Activated CD4-positive, alpha-beta T cell treated with anti-CD3 and anti-CD28 coated beads, Interleukin-2, amount 50 U/mL, for 24 hours (primary cell): Measurements from ENCODE around the gene ABCA5.

Experiments used
- DNase-seq, 2 donors: peaks; one replicate each; pipeline ENCODE4 v3.0.0-alpha.2; 2020; ENCODE audit warnings: low read depth in 1 of 2, low spot score in 1 of 2

Gene ABCA5

DNA sequence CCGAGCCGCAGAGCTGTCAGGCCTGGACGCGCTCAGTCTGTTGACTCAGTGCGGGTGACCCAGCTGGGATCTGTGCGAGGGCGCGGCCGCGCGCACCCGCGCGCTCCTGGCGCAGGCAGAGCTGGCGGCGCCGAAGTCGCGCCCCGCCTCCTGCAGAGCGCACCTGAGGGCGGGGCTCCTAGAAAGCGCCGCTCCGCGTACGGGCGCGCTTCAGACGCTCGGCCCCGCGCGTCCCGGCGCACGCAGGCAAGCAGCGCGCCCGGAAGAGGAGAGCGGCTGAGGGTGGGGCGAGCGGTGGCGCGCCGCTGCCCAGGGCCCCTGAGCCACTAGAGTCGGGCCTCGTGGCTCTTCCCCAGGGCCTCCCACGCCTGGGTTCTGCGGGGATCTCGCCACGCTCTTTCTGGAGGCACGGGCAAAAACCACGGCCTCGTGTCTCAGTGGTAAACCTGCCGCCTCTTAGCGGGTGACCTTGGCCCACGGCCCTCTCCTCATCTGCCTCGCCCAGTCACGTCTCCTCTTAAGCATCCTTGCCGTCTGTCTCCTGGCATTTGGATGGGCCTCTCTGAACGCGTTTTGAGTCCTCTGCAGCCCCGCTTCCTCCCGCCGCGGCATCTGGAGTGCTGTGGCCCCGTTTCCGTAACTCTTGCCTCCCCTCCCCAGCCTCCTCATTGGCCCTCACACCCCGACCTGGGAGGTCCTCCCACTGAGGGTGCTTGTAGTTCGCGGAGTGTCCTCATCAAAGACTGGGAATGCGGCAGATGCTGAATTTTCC lies at the start of gene ABCA5:
TSS of gene ABCA5 (minus strand) at position 74 of the 772 bp plus-strand sequence. CDS start 12,718 bp downstream, outside the sequence.
- peak; percentile 68 to 76 for DNase-seq

GRCh38 chr17:69375229-69375628 lies 48.3 kb upstream of the ABCA5 start:
- no peak for DNase-seq

- no peak for DNase-seq
Measured at GRCh38 chr17:69373069-69373468, 46.1 kb upstream of the ABCA5 start.

GRCh38 chr17:69367298-69367697 lies 40.4 kb upstream of the ABCA5 start:
- no peak for DNase-seq

- no peak for DNase-seq
Measured at GRCh38 chr17:69363488-69364210, 36.7 kb upstream of the ABCA5 start.

DNA sequence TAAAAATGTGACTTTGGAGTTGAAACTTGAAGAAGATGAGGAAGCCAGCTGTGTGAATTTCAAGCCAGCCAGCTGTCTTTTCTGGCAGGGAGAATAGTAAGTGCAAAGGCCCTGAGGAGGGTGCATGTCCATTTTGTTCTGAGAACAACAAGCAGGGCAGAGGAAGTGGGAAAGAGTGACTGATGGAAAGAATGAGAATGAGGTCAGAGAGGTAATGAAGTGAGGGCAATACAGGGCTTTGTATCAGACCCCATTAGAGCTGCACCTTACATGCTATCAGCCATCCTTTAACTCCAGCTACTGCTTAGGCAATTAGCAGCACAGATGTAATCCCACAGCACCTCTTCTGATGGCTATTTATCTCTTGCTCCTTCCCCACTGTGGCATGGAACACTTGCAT lies 34.2 kb upstream of the ABCA5 start:
- no peak for DNase-seq

- no peak for DNase-seq
Measured at GRCh38 chr17:69358688-69359596, 32.0 kb upstream of the ABCA5 start.

DNA sequence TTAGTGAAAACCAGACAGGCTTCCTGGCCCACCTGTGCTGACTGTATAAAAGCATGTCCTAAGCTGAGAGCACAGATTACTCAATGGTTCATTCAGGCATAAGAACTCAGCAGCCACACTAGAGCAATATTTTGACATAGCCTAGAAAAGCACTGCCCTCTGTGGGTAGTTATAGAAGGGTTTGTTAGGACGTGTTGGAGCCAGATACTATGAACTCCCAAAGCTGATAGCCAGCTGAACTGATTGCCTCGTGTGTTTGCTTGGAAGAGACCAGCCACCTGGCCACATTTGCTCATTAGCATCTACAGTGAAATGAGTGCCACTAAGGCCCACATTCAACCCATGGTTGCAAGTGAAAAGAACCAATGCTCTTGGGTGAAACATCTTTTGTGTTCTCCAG lies 30.8 kb upstream of the ABCA5 start:
- DNase-seq: no peak

DNA sequence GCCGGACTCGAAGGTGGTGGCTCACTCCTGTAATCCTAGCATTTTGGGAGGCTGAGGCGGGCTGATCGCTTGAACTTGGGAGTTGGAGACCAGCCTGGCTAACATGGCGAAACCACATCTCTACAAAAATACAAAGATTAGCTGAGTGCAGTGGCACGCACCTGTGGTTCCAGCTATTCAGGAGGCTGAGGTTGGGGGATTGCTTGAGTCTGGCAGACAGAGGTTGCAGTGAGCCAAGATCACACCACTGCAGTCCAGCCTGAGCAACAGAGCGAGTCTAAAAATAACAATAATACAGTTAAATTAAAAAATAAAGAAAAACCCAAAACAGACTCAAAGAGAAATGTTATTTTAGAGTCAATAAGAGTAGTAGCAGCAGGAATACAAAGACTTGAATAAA lies 29.7 kb upstream of the ABCA5 start:
- DNase-seq: no peak

- no peak for DNase-seq
Measured at GRCh38 chr17:69350911-69351310, 24.0 kb upstream of the ABCA5 start.

GRCh38 chr17:69348429-69348828 lies 21.5 kb upstream of the ABCA5 start:
- no peak for DNase-seq

GRCh38 chr17:69346766-69347165 lies 19.8 kb upstream of the ABCA5 start:
- no peak for DNase-seq

GRCh38 chr17:69344939-69345338 lies 18.0 kb upstream of the ABCA5 start:
- no peak for DNase-seq

DNA sequence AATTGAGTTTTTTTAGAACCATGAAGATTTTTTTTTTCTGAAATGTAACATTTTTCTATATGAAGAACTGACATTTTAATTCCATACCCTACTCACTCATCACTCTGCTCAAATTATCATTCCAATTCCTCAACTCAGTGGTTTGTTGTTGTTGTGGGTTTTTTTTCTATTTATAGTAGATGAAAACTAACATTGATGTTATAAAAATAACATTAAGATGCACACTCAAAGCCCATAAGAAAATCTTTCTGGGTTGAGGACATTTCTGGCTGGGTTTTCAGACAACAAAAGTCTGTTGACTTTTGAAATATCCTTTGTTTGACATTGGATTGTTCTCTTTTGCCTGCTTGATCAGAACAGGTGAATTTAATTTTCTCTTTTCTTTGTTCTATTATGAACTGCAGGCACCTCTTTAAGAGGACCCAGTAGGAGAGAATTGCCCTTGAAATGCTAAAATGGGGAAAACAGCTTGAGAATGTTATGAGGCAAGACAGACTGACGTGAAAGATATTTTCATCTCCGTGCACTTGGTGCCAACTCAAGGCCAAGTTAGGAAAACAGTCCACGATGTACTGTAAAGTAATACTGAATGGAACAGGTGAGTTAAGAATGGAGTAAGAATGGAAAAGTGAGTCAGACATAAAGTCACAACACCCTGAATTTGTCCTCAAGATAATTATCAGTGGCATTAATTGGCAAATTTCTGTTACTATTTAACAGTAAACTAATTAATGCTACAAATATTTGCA lies 16.1 kb upstream of the ABCA5 start:
- DNase-seq: no peak

DNA sequence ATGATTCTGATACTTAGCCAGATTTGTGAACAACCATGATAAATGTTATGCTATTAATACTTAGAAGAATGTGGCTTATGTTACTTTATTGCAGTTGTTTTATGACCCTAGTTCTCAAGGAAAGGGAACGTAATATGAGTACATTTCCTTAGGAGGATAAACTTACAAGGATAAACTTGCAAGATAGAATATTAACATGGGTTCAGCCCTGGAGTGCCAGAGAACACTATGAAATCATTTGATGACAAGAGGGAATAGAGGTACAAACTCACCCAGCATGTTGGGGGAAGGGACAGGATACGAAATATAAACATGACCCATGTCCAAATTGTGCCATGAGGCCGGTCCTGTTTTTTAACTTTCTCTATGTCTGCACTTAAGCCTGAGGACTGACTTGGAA lies 13.0 kb upstream of the ABCA5 start:
- no peak for DNase-seq

DNA sequence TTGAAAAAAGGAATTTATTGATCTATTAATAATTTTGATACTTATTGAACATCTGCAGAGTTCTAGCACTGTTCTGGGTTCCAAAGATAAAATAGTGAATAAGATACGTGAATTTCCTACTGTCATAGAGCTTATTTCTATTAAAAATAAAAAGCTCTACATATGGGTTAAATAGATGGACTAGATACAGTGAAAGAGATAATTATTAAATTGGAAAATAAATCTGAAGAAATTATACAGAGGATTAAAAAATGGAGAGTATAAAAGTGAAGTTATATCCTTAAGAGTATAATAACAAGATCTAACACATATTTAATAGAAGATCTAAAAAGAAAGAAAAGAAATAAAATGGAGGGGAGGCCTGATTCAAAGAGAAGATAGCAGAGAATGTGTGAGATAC lies 10.1 kb upstream of the ABCA5 start:
- no peak for DNase-seq

GRCh38 chr17:69336580-69336979 lies 9.6 kb upstream of the ABCA5 start:
- no peak for DNase-seq

GRCh38 chr17:69335058-69335457 lies 8.1 kb upstream of the ABCA5 start:
- no peak for DNase-seq

GRCh38 chr17:69333561-69333960 lies 6.6 kb upstream of the ABCA5 start:
- DNase-seq: no peak

- DNase-seq: no peak
Measured at GRCh38 chr17:69331756-69332155, 4.8 kb upstream of the ABCA5 start.
